GM18511 (cell line): ENCODE measurements around the gene DYNC2LI1.

Experiments used
- ATAC-seq: cut with Tn5 transposase; IDR thresholded peaks from one replicate; pipeline ENCODE4 v1.9.1; 2021; ENCODE audit warnings: mild to moderate bottlenecking, moderate library complexity; ENCODE audit not compliant: unreplicated experiment

DYNC2LI1 gene

DNA sequence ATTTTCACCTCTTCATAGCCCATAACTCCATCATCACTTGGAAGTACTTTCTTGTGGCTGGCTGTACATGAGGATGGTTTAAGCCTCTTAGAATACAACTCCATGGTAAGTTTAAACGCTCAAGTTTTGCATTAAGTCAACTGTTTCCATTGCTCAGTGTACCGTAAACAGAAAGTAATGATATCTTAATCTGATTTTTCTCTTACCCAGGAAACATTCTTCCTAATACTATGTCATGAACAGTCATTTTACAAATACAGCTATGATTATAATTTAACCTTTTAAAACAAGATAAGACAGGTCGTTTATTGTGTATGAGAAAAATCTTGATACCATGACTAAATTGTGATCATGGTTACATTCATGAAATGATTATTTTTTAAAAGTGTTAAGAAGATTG lies 11.6 kb upstream of the DYNC2LI1 start:
- ATAC-seq, result no peak

DNA sequence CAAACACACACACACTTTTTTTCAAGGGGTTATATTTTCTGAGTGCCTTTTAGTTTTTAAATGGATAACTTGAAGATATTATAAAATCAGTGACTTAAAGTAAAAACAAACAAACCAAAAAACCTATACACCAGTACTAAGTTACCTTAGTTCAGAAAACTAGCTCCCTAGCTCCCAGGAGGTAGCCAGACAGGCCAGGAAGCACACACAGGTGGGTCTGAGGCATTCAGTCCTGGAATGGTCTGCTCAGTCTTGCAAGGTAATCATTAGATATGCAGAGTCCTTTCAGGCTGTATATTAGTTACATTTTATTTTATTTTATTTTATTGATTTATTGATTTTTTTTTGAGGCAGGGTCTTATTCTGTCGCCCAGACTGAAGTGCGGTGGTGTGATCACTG lies 10.7 kb upstream of the DYNC2LI1 start:
- no peak for ATAC-seq

DNA sequence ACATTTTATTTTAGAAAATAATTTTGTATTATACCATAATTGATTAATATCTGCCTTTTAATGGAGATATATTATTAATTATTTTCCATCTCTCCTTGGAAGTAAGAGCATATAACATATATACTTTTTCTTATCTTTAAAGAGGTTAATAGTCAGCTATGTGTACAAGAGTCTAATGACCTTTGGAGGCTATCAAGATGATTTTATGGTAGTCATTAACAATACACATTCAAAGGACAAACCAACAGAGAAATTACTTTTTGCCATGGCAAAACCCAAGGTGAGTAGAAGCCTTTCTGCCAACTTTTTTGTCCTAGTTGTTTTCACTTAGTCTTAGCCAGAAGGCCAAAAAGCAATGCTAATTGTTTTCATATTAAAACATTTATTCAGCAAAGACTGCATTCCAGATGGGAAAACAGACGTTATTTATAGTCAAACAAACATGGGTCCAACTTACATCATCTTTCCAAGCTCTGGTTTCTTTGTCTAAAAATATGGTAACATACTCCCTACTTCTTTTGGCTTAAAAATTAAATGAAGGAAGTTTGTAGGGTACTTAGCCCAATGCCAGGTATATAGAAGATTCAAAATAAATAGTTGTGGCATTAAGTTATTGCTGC lies 9.6 kb upstream of the DYNC2LI1 start:
- no peak for ATAC-seq

DNA sequence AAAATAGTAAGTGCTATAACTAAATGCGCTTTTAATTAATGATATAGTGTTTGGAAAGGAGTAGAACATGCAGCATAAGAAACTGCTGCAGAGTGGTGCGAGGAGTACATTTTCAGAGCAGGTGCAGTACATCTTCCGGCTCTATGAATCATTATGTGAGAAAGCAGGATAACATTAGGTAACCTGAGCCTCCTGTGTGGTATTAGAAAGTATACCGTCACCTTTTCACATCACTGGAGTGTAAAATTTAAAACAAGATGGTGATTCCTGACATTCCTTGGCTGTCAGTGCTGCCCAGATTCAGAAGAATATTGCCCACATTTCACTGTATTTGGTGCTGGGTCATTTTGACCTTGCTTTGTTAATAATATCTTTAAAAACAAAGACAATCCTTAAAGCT lies 7.8 kb upstream of the DYNC2LI1 start:
- no peak for ATAC-seq

DNA sequence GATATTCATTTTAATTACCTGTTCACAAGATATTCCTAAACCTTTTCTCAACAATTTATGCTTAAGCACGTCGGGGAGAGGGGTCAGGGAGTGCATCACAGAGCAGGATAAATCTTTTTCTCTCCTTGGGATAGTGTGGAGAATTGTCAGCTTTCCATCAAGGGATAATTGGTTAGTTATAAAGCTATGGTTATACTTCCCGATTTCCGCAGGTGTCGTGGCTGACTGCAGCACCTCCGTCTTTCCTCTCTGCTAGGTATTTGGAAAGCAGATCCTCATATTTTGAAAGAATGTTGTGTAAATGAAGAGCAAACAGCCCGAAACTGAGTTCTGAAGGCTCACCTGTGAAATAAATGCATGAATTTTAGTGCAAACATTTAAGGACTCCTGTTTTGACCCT lies 778 bp downstream of the DYNC2LI1 start:
- no peak for ATAC-seq

DNA sequence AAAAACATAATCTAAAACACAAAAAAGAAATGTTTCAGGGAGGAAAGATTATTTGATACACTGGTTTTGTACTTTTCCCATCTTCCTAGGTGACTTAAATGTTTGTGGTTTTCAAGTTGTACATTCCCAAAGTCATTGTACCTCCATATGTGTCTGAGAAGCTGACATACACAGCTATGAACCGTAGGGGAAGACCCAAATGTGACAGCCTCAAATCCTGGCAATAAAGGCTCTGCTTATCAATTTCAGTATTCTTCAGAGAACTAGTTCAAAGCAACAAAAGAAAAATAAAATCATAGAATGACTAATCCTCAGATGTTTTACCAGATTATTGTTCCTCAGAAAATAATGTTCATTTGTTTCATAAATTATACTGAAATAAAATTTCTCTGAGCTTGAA lies 2.5 kb downstream of the DYNC2LI1 start:
- ATAC-seq, result no peak

- ATAC-seq, result no peak
These were observed 3.6 kb downstream of the DYNC2LI1 start for GRCh38 chr2:43777306-43777926.

- no peak for ATAC-seq
These were observed 4.4 kb downstream of the DYNC2LI1 start for GRCh38 chr2:43778233-43778632.

DNA sequence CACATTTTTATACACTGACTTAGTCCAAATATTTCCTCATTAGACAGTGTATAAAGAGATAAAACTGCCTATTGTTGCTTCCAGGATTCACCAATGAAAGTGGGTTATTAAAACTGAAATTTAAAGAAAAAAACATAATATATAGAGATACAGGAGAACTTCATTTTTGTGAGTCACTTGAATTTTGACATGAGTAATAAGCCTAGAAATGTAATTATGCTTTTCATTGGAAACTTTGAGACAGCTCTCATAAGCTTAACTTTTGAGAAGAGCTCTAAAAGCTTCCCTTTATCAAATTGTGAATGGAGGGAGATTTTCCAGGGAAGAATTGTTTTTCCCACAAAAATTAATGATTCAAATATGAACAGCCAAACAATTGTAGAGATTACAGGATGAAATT lies 14.1 kb downstream of the DYNC2LI1 start:
- ATAC-seq, result no peak

DNA sequence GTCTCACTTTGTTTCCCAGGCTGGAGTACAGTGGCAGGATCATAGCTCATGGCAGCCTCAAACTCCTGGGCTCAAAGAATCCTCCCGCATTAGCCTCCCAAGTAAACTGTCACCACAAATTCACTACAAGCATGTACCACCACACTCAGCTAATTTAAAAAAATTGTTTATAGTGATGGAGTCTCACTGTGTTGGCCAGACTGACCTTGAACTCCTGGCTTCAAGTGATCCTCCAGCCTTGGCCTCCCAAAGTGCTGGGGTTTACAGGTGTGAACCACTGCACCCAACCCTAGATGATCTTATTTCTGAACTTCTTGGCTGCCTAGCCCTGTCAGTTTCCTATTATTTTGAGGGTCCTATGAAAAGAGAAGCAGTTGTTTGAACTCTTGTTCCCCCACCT lies 14.8 kb downstream of the DYNC2LI1 start:
- ATAC-seq, result no peak

DNA sequence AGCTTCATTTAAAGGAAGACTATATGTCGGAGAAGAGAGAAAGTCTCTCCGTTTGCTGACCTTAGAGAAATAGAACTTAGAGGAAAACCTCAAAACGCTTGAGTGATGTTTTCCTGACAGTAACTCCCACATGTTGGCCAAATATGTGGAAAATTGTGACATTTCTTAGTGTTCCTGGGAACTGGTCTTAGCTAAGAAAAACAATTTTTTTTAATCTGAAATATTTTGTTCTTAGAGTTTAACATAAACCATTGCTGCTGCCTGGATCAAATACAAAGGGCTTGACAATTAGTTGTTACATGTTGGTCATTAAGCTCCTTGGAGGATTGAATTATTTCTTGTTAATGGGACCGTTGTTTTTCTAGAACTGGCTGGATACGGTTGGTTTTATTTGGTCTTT lies 16.3 kb downstream of the DYNC2LI1 start:
- no peak for ATAC-seq

DNA sequence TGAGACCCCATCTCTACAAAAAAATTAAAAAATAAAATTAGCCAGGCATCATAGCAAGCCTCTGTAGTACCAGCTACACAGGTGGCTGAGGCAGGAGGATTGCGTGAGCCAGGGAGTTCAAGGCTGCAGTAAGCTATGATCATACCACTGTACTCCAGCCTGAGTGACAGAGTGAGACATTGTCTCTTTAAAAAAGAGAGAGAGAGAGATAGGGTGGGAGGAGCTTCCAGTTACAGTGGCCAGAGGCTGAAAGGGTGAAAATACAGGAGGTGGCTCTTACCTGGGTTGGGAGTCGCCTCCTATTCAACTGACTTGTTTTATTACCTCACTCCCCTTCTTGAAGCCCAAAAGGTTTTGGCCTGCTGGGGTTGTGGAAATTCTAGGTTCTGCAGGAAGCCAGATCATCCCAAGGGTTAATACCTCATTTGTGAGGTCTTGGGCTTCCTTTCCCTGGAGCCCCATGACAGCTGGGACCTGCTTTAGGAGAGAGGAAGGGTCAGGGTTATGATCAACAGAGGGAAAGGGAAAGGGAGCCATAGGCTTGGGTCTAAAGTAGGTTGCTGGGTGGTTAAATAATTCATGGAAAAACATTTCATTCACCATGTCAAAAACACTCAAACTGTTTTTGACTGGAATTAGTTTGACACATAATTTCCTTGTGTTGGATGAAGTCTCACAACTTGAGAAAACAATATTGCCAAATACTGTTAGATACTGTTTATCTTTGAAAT lies 17.4 kb downstream of the DYNC2LI1 start:
- ATAC-seq, result no peak

DNA sequence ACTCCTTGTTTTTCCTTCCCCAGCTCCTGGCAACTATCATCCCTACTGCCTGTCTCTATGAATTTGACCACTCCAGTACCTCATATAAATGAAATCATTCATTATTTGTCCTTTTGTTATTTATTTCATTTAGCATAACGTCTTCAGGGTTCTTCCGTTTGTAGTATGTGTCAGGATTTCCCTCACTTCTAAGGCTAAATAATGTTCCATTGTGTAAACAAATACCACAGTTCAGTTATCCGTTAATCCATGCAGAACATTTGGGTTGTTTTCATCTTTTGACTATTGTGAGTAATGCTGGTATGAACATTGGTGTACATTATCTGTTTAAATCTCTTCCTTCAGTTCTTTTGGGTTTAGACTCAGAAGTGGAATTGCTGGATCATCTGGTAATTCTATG lies 18.8 kb downstream of the DYNC2LI1 start:
- no peak for ATAC-seq

DNA sequence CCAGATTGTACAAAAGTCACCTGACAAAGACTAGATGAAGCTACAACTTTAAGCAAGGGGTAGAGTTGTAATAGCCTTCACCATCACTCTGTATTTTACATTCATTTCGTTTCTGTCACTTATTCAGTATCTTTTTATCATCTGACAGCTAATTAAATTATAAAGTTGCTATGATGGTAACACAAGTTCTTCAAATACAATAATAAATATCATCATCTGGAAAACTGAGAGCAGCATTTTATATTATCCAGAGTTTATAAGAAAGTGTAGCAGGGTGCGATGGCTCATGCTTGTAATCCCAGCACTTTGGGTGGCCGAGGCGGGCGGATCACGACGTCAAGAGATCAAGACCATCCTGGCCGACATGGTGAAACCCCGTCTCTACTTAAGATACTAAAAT lies 21.1 kb downstream of the DYNC2LI1 start:
- ATAC-seq, result no peak

GRCh38 chr2:43796206-43796605 lies 22.4 kb downstream of the DYNC2LI1 start:
- ATAC-seq, result no peak

DNA sequence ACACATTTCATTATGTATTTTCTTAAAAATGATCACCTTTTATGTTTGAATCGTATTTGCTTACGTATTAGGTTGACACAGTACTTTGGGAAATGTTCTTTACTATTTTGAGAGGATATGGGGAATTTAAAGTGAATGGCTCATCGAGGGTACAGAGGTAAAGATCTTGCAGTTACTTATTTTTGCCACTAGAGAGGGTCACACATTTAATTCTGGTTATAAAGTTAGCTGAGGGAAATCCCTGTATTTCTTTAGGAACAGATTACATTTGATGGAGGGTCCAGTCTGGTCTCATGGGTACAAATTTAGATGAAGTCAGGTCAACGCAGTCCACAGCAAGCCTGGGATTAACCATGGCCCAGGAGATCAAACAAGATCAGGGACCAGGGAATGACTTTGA lies 24.5 kb downstream of the DYNC2LI1 start:
- ATAC-seq, result no peak

DNA sequence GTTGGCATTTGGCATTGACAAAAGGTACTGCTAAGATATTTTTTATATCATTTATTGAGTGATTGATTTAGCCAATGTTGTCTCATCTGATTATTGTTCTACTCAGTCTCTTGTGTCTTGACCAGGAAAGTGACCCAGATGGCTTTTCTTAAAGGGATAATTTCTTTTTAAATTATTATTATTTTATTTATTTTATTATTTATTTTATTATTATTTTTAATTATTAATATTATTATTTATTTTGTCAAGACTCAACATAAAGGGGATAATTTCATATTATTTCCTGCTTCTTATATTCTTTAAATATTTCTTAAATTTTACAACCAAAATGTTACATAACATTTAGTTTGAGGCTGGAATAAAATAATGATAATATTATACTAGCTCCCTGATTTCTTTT lies 27.1 kb downstream of the DYNC2LI1 start:
- no peak for ATAC-seq

DNA sequence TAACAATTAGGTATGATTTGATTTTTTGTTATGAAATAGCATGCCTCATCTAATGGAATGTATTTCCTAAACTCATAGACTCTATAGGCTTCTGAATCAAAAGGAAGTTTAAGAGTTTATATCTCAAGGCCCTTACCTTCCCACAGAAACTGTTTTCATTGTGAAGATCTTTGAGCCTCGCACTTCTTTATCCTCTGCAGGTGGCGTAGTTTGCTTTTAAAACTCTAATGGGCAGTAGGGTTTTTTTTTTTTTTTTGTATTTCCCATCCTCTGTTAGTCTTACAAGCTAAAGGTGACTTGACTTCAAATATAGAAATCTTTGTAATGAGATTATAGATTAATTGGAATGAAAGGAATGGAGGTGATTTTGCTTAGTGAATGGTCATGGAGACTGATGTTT lies 28.3 kb downstream of the DYNC2LI1 start:
- no peak for ATAC-seq

GRCh38 chr2:43803113-43803512 lies 29.3 kb downstream of the DYNC2LI1 start:
- no peak for ATAC-seq

DNA sequence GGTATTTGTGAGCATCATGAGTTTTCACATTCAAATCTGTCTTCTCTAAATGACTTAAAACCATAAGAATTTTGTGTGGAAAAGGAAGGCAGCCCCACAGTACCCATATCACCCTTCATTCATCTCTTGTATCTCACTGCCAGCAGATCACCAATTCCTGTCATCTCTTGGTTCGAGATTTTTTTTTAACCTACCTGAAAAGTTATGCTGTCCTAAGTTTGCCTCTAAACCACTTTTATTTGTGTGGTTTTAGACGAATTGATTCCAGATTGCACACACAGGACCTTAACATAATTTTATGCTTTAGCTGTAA lies 32.8 kb downstream of the DYNC2LI1 start:
- ATAC-seq, result no peak

DNA sequence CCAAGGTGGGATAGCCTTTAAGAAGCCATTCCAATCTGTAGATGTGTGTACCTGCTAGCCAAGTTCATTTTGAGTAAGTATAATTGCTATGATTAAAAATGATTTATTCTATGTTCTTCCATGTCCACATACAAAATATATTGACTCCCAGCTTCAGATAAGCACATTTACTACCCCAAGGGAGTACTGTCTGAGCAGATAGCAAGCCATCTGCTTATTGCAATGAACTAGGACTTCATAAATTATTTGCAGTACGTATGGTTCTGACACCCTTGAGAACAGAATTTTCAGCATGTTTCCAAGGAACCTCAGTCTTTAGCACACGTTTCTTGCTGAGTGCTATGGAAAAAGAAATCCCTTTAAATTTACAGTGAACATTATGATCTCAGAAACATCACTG lies 36.6 kb downstream of the DYNC2LI1 start:
- ATAC-seq, result no peak

DNA sequence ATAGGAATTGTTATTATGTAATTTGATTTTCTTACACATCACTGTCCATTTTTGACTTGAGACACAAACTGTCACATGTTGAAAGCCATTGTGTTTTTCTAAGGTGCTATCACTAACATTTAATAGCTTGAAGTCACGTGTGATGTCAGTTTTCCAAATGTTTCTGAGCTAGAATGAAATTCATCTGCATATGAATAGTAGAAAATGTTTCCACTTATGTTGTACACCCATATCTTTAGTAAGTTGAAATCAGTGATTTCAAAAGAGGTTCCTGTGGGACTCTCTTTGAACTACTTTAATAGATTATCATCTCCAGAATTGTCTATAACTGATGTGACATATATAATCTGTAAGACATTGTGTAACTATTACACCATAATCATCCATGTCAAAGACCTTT lies 37.0 kb downstream of the DYNC2LI1 start:
- no peak for ATAC-seq

- ATAC-seq, result no peak
These were observed 38.2 kb downstream of the DYNC2LI1 start for GRCh38 chr2:43812006-43812405.
